Sigmoid colon (tissue), 4 donors: Measurements from ENCODE around the gene CCDC200.
"Not testable (repeated sequence)": the region's sequence is repeated elsewhere in the genome, so short reads cannot be mapped to it uniquely, and the experiment has no call there.

ENCODE experiments used
- CTCF ChIP-seq, 4 experiments: fragments of 450-650 bp in 3 of 4; fragments of 200-600 bp in 1 of 4; IDR thresholded peaks; one replicate each; pipeline ENCODE4 v1.5.1; 2016 to 2019; ENCODE audit warnings: antibody characterized with exemption in 4 of 4, mild to moderate bottlenecking in 3 of 4, moderate library complexity in 2 of 4
- EP300 ChIP-seq, 4 donors: sonication (generic); formaldehyde crosslinking; IDR thresholded peaks; one replicate each; pipeline ENCODE4 v1.6.1; 2017; ENCODE audit warnings: antibody characterized with exemption in 4 of 4
- POLR2A ChIP-seq, 2 donors: fragments of 450-650 bp; IDR thresholded peaks; one replicate each; pipeline ENCODE4 v1.6.1; 2016; ENCODE audit warnings: antibody characterized with exemption in 2 of 2, mild to moderate bottlenecking in 2 of 2, moderate library complexity in 2 of 2
- POLR2AphosphoS5 ChIP-seq, 4 donors: sonication (generic); formaldehyde crosslinking; IDR thresholded peaks; one replicate each; pipeline ENCODE4 v1.6.1; 2017; ENCODE audit warnings: antibody characterized with exemption in 4 of 4

GRCh38 chr17:43232021-43232699 lies 3.7 kb upstream of the CCDC200 start:
- not testable (repeated sequence) for TF ChIP-seq CTCF, POLR2A (IDR thresholded peaks at IDR 0.05)
- TF ChIP-seq EP300 (IDR thresholded peaks at IDR 0.05): peak in 2 of 4 donors; percentile 13 to 20
- peak in 1 of 4 donors; percentile 26 for TF ChIP-seq POLR2AphosphoS5 (IDR thresholded peaks at IDR 0.05)
